ENCODE measurements around the gene KDM6A.

Gene KDM6A

DNA sequence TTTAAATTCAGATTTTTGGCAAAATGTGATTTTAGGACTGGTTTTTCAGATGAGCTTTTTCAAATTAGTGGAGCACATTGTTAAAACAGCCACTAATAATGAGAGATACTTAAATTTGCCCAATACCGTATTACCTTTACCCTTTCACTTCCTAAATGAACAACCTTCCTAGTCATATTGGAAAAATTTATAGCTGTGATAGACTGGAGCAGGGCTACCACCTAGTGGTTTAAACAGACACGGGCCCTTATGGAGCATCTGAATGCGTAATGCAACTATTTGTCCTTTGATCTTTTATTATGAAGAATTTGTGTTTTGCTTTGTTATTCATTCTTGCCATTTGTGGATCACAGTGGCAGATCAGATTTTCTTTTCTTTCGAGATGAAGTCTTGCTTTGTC, 72.7 kb downstream of the KDM6A start:
- no peak for ATAC-seq

DNA sequence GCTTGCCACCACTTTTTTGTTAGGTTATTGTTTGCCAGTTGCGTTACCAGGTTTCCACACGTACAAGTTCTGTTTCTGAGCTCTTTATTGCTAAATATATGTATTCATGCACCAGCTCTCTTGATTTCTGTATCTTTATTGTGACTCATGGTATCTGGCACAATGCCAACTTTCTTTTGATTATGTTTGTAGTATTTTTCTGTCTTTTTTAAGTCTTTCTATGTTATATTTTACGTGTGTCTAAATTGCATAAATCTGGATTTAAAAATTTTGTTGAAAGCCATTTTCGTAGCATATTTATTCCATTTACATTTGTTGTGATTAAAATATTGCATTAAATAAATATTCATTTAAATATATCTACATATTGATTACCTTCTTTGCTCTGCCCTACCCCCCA, 73.8 kb downstream of the KDM6A start:
- TF ChIP-seq, protein P1, sequence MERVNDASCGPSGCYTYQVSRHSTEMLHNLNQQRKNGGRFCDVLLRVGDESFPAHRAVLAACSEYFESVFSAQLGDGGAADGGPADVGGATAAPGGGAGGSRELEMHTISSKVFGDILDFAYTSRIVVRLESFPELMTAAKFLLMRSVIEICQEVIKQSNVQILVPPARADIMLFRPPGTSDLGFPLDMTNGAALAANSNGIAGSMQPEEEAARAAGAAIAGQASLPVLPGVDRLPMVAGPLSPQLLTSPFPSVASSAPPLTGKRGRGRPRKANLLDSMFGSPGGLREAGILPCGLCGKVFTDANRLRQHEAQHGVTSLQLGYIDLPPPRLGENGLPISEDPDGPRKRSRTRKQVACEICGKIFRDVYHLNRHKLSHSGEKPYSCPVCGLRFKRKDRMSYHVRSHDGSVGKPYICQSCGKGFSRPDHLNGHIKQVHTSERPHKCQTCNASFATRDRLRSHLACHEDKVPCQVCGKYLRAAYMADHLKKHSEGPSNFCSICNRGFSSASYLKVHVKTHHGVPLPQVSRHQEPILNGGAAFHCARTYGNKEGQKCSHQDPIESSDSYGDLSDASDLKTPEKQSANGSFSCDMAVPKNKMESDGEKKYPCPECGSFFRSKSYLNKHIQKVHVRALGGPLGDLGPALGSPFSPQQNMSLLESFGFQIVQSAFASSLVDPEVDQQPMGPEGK (CRISPR knock-in tag; IDR thresholded peaks at IDR 0.05; ENCODE audit: borderline replicate concordance): no peak
- ATAC-seq: no peak

More for the DNA sequence above, 72.7 kb downstream of the KDM6A start:
- no peak for TF ChIP-seq ESRRG (CRISPR knock-in tag; IDR thresholded peaks at IDR 0.05)
- TF ChIP-seq, protein P2, sequence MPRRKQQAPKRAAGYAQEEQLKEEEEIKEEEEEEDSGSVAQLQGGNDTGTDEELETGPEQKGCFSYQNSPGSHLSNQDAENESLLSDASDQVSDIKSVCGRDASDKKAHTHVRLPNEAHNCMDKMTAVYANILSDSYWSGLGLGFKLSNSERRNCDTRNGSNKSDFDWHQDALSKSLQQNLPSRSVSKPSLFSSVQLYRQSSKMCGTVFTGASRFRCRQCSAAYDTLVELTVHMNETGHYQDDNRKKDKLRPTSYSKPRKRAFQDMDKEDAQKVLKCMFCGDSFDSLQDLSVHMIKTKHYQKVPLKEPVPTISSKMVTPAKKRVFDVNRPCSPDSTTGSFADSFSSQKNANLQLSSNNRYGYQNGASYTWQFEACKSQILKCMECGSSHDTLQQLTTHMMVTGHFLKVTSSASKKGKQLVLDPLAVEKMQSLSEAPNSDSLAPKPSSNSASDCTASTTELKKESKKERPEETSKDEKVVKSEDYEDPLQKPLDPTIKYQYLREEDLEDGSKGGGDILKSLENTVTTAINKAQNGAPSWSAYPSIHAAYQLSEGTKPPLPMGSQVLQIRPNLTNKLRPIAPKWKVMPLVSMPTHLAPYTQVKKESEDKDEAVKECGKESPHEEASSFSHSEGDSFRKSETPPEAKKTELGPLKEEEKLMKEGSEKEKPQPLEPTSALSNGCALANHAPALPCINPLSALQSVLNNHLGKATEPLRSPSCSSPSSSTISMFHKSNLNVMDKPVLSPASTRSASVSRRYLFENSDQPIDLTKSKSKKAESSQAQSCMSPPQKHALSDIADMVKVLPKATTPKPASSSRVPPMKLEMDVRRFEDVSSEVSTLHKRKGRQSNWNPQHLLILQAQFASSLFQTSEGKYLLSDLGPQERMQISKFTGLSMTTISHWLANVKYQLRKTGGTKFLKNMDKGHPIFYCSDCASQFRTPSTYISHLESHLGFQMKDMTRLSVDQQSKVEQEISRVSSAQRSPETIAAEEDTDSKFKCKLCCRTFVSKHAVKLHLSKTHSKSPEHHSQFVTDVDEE (CRISPR knock-in tag; IDR thresholded peaks at IDR 0.05): no peak
- no peak for TF ChIP-seq ARNTL (CRISPR knock-in tag; IDR thresholded peaks at IDR 0.05; ENCODE audit: borderline replicate concordance, low read depth)
- TF ChIP-seq RARB (CRISPR knock-in tag; IDR thresholded peaks at IDR 0.05): no peak
- no peak for TF ChIP-seq ZFP30 (CRISPR knock-in tag; IDR thresholded peaks at IDR 0.05)
- no peak for TF ChIP-seq ZC3H10 (CRISPR knock-in tag; IDR thresholded peaks at IDR 0.05)
- TF ChIP-seq ZNF8 (CRISPR knock-in tag; IDR thresholded peaks at IDR 0.05): no peak
- TF ChIP-seq ZNF565 (CRISPR knock-in tag; conservative IDR thresholded peaks at IDR 0.05; ENCODE audit: low read depth): no peak
- no peak for TF ChIP-seq SNAI2 (CRISPR knock-in tag; IDR thresholded peaks at IDR 0.05)
- no peak for TF ChIP-seq ISL1 (CRISPR knock-in tag; IDR thresholded peaks at IDR 0.05)
- TF ChIP-seq, protein P3, sequence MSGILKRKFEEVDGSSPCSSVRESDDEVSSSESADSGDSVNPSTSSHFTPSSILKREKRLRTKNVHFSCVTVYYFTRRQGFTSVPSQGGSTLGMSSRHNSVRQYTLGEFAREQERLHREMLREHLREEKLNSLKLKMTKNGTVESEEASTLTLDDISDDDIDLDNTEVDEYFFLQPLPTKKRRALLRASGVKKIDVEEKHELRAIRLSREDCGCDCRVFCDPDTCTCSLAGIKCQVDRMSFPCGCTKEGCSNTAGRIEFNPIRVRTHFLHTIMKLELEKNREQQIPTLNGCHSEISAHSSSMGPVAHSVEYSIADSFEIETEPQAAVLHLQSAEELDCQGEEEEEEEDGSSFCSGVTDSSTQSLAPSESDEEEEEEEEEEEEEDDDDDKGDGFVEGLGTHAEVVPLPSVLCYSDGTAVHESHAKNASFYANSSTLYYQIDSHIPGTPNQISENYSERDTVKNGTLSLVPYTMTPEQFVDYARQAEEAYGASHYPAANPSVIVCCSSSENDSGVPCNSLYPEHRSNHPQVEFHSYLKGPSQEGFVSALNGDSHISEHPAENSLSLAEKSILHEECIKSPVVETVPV (CRISPR knock-in tag; IDR thresholded peaks at IDR 0.05): no peak
- TF ChIP-seq ZNF70 (CRISPR knock-in tag; IDR thresholded peaks at IDR 0.05): no peak
- no peak for TF ChIP-seq OSR1 (CRISPR knock-in tag; IDR thresholded peaks at IDR 0.05)
- no peak for TF ChIP-seq ZFP3 (CRISPR knock-in tag; IDR thresholded peaks at IDR 0.05)
- no peak for TF ChIP-seq BACH2 (CRISPR knock-in tag; IDR thresholded peaks at IDR 0.05; ENCODE audit: borderline replicate concordance)
- TF ChIP-seq GLIS3 (CRISPR knock-in tag; IDR thresholded peaks at IDR 0.05): no peak
- TF ChIP-seq, protein P4, sequence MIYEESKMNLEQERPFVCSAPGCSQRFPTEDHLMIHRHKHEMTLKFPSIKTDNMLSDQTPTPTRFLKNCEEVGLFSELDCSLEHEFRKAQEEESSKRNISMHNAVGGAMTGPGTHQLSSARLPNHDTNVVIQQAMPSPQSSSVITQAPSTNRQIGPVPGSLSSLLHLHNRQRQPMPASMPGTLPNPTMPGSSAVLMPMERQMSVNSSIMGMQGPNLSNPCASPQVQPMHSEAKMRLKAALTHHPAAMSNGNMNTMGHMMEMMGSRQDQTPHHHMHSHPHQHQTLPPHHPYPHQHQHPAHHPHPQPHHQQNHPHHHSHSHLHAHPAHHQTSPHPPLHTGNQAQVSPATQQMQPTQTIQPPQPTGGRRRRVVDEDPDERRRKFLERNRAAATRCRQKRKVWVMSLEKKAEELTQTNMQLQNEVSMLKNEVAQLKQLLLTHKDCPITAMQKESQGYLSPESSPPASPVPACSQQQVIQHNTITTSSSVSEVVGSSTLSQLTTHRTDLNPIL (CRISPR knock-in tag; IDR thresholded peaks at IDR 0.05; ENCODE audit: low read depth): no peak
- TF ChIP-seq TOX (CRISPR knock-in tag; IDR thresholded peaks at IDR 0.05; ENCODE audit: borderline replicate concordance): no peak
- TF ChIP-seq, protein P5, sequence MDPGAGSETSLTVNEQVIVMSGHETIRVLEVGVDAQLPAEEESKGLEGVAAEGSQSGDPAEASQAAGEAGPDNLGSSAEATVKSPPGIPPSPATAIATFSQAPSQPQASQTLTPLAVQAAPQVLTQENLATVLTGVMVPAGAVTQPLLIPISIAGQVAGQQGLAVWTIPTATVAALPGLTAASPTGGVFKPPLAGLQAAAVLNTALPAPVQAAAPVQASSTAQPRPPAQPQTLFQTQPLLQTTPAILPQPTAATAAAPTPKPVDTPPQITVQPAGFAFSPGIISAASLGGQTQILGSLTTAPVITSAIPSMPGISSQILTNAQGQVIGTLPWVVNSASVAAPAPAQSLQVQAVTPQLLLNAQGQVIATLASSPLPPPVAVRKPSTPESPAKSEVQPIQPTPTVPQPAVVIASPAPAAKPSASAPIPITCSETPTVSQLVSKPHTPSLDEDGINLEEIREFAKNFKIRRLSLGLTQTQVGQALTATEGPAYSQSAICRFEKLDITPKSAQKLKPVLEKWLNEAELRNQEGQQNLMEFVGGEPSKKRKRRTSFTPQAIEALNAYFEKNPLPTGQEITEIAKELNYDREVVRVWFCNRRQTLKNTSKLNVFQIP (CRISPR knock-in tag; IDR thresholded peaks at IDR 0.05; ENCODE audit: borderline replicate concordance, low read depth): no peak

DNA sequence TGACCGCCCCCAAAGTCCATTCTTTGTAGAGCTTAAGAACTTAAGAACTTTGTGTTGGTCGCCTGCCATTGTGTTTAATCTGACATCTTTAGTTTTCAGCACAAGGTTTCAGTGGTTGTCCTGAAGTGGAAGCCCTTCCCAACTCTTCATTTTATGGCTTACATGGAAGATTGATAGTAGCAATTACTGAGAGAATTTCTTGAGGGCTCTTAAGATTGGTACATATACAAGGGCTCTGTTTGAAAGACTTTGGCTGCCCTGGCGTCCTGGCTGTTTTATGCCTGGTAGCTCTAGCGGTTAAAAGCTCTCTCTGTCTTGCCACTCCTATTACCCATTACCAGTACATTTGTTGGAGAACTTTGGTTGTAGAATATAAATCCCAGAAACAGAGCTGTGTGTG, 75.0 kb downstream of the KDM6A start:
- ATAC-seq: no peak
- TF ChIP-seq, protein P4 (CRISPR knock-in tag; IDR thresholded peaks at IDR 0.05; ENCODE audit: low read depth): no peak
- no peak for TF ChIP-seq CSDC2 (CRISPR knock-in tag; IDR thresholded peaks at IDR 0.05)
- TF ChIP-seq TOX (CRISPR knock-in tag; IDR thresholded peaks at IDR 0.05; ENCODE audit: borderline replicate concordance): no peak
- TF ChIP-seq RARB (CRISPR knock-in tag; IDR thresholded peaks at IDR 0.05): no peak
- TF ChIP-seq, protein P5 (CRISPR knock-in tag; IDR thresholded peaks at IDR 0.05; ENCODE audit: borderline replicate concordance, low read depth): no peak
- TF ChIP-seq, protein P1 (CRISPR knock-in tag; IDR thresholded peaks at IDR 0.05; ENCODE audit: borderline replicate concordance): no peak
- no peak for TF ChIP-seq PPARA (CRISPR knock-in tag; IDR thresholded peaks at IDR 0.05; ENCODE audit: borderline replicate concordance)
- no peak for TF ChIP-seq ESRRG (CRISPR knock-in tag; IDR thresholded peaks at IDR 0.05)
- no peak for TF ChIP-seq ZNF70 (CRISPR knock-in tag; IDR thresholded peaks at IDR 0.05)
- TF ChIP-seq BACH2 (CRISPR knock-in tag; IDR thresholded peaks at IDR 0.05; ENCODE audit: borderline replicate concordance): no peak

All from SK-N-SH treated with all-trans-retinoic acid at 6 μM for 48 hours (cell line).